Muscle layer of duodenum (tissue), 2 donors: Measurements from ENCODE around the gene NAPA.

Experiments used
- H3K27ac ChIP-seq: one replicate; pipeline ENCODE4 v1.7.0; 2013; ENCODE audit warnings: mild to moderate bottlenecking, low read length
- H3K27me3 ChIP-seq: one replicate; pipeline ENCODE4 v1.7.0; 2013; ENCODE audit warnings: low read depth, mild to moderate bottlenecking, control low read depth, low read length
- H3K36me3 ChIP-seq, 2 donors: one replicate each; pipeline ENCODE4 v1.7.0; 2013; ENCODE audit warnings: low read length in 2 of 2, control low read depth in 1 of 2, mild to moderate bottlenecking in 1 of 2; ENCODE audit not compliant: insufficient read depth in 2 of 2, control insufficient read depth in 1 of 2
- H3K4me1 ChIP-seq, 2 donors: one replicate each; pipeline ENCODE4 v1.7.0; 2013; ENCODE audit warnings: low read length in 2 of 2, mild to moderate bottlenecking in 2 of 2, control low read depth in 1 of 2, moderate library complexity in 1 of 2; ENCODE audit not compliant: insufficient read depth in 2 of 2, control insufficient read depth in 1 of 2
- H3K4me3 ChIP-seq, 2 donors: one replicate each; pipeline ENCODE4 v1.7.0; 2013; ENCODE audit warnings: low read length in 2 of 2, low read depth in 1 of 2, mild to moderate bottlenecking in 1 of 2
- H3K9me3 ChIP-seq, 2 donors: one replicate each; pipeline ENCODE4 v1.7.0; 2013; ENCODE audit warnings: low read length in 2 of 2, control low read depth in 1 of 2, mild to moderate bottlenecking in 1 of 2; ENCODE audit not compliant: control insufficient read depth in 1 of 2
- donor health status: healthy.

NAPA gene

DNA sequence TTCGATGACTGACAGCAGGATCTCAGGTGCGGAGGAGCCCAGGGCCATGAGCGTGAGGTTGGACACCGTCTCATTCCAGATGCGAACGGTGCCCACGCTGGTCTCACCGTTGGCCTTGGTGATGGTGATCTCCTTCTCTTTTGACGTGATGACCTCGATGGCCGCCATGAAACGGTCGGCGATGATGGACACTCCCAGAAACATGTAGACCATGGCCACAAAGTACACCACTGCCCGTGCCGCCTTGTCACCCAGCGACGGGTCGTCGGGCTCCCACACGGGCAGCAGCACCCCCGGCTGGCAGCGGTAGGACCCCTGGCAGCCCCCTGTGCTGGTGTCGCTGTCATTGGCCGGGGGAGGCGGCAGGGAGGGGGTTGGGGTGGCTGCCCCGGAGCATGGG, 48.9 kb downstream of the NAPA start:
- Histone ChIP-seq H3K27me3 (no peaks in the 10 kb centered on the region), H3K4me3 (no peak overlapping the region), H3K27ac (no peak overlapping the region), H3K4me1 (peaks cover 0 to 3% of the 10 kb centered on the region in 2 donors), H3K36me3 (no peaks in the 10 kb centered on the region), H3K9me3 (no peaks in the 10 kb centered on the region)

DNA sequence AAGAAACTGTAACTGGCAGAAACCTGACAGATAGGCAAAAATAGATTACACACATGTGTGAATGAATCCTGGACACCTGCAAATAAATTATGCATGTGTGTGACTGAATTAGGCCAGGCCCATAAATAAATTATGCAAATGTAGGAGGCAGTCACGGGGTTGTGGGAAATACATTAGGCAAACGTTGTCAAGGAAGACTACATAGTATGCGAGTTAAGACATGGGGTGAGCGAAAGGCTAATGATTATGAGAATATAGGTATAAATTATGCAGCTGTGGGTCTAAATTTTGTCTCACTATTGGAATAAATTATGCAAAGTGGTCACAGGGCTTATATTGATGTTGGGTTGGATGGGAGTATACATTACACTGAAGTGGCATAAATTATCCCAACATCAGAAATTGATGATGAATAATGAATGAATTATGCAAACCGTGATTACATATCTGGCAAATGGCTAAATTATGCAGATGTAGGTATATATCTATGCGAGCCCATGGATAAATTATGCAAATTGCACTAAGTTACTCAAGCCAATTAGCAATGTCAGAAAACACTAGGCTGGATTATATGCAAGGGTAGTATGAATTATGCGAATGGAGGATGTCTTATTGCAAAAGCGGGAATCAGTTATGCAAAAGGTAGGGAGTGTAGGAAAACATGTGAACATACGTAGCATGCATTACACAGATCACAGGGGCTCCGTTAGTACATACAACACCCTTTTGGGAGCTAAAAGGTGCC, 50.0 kb downstream of the NAPA start:
- Histone ChIP-seq H3K36me3 (no peaks in the 10 kb centered on the region), H3K27me3 (peaks cover 4% of the 10 kb centered on the region), H3K4me1 (peaks cover 0 to 3% of the 10 kb centered on the region in 2 donors), H3K27ac (no peak overlapping the region), H3K4me3 (no peak overlapping the region), H3K9me3 (no peaks in the 10 kb centered on the region)

DNA sequence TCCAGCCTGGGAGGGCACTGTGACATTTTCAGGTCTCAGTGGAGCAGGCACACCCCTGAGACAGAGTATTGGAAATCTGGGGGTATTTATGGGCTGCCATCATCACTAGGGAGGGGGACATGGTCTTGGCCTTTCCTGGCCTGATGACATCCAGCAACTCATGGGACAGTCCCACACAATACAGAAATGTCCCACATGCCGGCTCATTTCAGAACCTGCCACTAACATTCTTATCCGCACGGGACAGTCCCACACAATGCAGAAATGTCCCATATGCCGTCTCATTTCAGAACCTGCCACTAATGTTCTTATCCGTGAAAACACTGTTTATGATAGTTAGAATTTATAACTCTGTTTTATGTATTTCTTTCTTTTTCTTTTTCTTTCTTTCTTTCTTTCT, 53.0 kb downstream of the NAPA start:
- no peak overlapping the region for H3K4me3 ChIP-seq
- H3K9me3 ChIP-seq, result no peaks in the 10 kb centered on the region
- H3K27me3 ChIP-seq, result peaks cover 29% of the 10 kb centered on the region
- H3K4me1 ChIP-seq, result no peaks in the 10 kb centered on the region
- no peak overlapping the region for H3K27ac ChIP-seq
- peaks cover 0 to 2% of the 10 kb centered on the region in 2 donors for H3K36me3 ChIP-seq

DNA sequence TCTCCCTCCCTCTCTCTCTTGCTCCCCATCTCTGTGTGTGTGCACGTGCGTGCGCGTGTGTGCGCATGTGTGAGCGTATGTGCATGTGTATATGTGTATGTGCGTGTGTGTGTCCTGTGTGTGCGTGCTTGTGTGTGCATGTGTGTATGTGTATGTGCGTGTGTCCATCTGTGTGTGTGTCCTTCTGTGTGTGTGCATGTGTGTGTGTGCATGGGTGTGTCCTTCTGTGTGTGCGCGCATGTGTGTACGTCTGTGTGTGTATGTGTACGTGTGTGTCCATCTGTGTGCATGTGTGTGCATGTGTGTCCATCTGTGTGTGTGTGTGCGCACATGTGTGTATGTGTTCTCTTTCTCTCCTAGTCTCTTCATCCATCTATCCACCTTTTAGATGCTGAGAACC, 55.4 kb downstream of the NAPA start:
- peaks cover 4 to 8% of the 10 kb centered on the region in 2 donors for H3K9me3 ChIP-seq
- H3K36me3 ChIP-seq, result peaks cover 0 to 9% of the 10 kb centered on the region in 2 donors
- no peak overlapping the region for H3K27ac ChIP-seq
- H3K27me3 ChIP-seq, result peaks cover 37% of the 10 kb centered on the region
- no peaks in the 10 kb centered on the region for H3K4me1 ChIP-seq
- H3K4me3 ChIP-seq, result no peak overlapping the region

DNA sequence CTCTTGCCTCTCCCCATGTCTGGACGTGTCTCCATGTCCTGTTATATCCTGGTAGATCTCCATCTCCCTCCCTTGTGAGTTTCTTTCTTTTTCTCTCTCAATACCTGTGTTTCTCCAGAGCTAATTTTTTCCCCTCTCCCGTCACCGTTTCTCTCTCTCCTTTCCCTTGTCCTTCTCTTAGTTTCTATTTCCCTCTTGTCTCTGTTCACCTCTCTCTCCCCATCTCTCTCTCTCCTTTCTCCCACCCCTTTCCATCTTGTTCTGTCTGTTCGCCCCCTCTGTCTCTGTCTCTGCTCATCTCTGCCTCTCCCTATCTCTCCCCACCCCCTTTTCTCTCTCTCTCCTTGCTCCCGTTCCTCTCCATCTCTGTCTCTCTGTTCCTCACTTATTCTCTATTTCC, 56.2 kb downstream of the NAPA start:
- Histone ChIP-seq H3K36me3 (peaks cover 0 to 9% of the 10 kb centered on the region in 2 donors), H3K9me3 (peaks cover 4 to 8% of the 10 kb centered on the region in 2 donors), H3K27ac (no peak overlapping the region), H3K4me1 (no peaks in the 10 kb centered on the region), H3K27me3 (peaks cover 37% of the 10 kb centered on the region), H3K4me3 (no peak overlapping the region)

DNA sequence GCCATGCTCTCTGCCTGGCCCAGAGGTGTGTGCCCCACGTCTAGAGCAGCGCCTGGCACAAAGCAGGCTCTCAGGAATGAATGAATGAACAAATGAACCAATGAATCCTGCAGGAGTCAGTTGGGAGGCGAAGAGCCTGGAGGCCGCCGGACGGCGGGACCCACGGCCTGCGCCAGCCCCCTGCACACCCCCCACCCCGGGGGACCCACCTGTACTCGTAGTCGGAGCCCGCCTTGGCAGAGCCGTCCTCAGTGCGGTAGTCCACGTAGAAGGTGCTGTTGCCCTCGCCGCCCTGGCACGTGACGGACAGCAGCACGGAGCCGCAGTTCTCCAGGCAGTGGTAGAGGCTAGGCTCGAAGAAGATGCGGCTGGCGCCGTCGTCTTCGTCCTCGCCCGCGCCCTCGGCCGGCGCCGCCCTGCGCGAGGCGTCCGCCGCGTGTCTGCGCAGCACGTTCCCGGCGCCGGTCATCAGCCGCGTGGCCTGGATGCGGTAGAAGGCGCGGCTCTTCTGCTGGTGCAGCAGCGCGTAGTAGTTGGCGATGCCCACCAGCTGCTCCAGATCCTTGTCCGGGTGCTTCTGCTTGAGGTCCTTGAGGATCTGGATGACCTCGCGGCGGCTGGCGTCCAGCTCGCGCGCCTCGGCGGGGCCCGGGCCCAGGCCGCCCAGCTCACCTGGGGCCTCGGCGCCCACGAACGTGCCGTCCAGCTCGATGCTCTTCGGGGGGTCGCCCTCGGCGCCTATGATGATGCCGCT, 58.0 kb downstream of the NAPA start:
- peaks cover 0 to 9% of the 10 kb centered on the region in 2 donors for H3K36me3 ChIP-seq
- H3K4me3 ChIP-seq, result no peak overlapping the region
- no peak overlapping the region for H3K27ac ChIP-seq
- H3K27me3 ChIP-seq, result peaks cover 37% of the 10 kb centered on the region
- no peaks in the 10 kb centered on the region for H3K4me1 ChIP-seq
- H3K9me3 ChIP-seq, result peaks cover 4 to 8% of the 10 kb centered on the region in 2 donors

DNA sequence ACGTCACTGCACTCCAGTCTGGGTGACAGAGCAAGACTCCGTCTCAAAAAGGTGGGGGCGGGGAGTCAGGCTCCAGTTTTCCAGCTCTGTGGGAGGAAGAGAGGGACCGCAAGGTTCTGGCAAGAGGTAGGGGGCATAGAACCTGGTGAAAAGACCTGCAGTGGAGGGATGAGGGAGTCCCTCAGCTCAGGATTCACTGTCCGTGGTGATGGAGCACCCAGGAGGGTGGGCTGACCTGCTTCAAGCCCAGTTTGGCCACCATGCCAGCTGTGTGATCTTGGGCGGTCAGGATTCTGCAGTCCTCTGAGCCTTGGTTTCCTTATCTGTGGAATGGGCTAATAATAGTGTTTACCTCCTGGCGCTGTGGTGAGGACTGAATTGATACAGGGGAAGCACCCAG, 64.4 kb downstream of the NAPA start:
- Histone ChIP-seq H3K4me3 (no peak overlapping the region), H3K27ac (no peak overlapping the region), H3K9me3 (peaks cover 0 to under 1% of the 10 kb centered on the region in 2 donors), H3K36me3 (peaks cover 0 to 3% of the 10 kb centered on the region in 2 donors), H3K4me1 (peaks cover 5 to 18% of the 10 kb centered on the region in 2 donors), H3K27me3 (peaks cover 25% of the 10 kb centered on the region)

DNA sequence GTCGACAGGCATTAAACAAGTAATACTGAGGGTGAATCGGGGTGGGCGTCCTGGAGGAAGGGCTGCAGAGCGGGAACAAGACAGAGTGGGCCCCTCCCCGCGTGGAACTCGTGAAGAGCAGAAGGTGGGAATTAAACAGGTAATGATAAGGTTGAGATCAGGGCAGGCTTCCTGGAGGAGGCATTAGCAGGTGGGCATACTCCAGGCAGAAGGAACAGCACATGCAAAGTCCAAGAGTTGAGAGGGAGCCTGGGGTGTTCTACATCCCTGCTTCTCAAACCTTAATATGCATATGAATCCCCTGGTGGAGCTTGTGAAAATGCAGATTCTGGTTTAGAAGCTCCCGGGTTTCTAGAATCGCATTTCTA, 66.5 kb downstream of the NAPA start:
- no peaks in the 10 kb centered on the region for H3K9me3 ChIP-seq
- no peak overlapping the region for H3K4me3 ChIP-seq
- peaks cover 42% of the 10 kb centered on the region for H3K27me3 ChIP-seq
- H3K4me1 ChIP-seq, result peaks cover 6 to 18% of the 10 kb centered on the region in 2 donors
- H3K27ac ChIP-seq, result no peak overlapping the region
- peaks cover 0 to 3% of the 10 kb centered on the region in 2 donors for H3K36me3 ChIP-seq

DNA sequence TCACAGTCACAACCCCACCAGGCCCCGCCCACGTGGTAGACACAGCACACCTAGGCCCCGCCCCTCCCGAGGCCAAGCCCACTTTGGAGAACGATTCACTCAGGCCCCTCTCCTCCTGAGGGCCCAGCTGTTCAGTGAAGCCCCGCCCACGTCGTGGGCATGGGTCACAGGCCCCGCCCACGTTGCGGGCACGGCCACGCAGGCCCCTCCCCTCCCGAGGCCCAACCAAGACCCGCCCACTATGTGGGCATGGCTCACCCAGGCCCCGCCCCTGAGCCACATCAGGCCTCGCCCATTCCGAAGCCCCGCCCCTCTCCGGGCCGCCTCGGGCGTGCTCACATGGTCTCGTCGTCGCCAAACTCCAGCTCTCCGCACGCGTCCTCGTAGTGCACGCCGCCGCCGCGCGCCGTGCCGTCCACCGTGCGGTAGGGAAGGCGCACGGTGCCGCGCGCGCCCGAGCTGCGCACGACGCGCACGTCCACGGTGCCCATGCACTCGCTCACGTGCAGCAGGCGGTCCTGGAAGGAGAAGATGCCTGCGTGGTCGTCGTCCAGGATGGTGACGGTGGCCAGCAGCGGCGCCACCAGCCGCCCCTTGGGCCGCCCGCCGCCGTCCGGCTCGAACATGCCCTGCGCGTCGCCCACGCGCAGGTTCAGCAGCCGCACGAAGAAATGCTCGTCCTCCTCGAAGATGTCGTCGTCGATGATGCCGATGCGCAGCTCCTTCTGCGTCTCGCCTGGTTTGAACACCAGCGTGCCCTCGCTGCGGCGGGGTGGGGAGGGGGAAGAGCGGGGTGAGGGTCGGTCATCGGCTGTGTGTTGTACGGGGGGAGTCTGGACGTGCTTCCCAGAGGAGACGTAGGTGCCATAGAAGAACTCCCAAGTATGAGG, 67.1 kb downstream of the NAPA start:
- peaks cover 6 to 18% of the 10 kb centered on the region in 2 donors for H3K4me1 ChIP-seq
- H3K9me3 ChIP-seq, result no peaks in the 10 kb centered on the region
- H3K27me3 ChIP-seq, result peaks cover 49% of the 10 kb centered on the region
- H3K27ac ChIP-seq, result no peak overlapping the region
- H3K4me3 ChIP-seq, result peak overlapping the region; percentile 21 to 48
- H3K36me3 ChIP-seq, result peaks cover 0 to 3% of the 10 kb centered on the region in 2 donors

DNA sequence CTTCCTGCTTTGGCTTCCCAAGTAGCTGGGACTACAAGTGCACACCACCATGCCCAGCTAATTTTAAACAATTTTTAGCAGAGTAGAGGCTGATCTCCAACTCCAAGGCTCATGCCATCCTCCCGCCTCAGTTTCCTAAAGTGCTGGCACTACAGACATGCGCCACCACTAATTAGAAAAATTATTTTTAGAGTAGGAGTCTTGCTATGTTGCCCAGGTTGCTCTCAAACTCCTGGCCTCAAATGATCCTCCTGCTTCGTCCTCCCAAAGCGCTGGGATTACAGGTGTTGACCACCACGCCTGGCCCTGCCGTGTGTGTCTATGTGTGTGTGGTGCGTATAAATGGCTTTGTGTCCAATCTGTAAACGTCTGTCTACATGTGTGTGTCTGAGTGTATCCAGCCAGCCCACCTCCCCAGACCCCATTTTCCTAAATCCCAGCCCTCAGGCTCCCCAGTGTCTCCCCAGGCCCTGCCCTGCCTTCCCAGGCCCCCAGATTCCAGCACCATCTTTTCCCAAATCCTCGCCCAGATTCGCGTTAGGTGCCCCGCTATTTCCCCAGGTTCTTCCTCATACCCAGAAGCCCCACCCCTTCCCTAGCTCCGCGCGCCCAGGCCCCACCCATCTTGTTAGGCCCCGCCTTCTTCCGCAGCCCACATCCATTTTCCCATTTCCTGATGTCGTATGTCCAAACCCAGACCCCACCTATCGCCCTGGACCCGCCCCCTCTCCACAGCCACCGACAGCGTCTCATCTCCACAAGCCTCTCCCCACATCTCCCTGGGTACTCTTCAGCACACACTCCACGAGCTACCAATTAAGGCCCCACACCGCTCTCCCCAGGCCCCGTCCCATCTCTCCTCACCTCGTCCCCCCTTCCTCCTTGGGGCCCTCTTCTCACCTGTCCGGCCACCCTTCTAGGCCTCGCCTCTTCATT, 68.1 kb downstream of the NAPA start:
- Histone ChIP-seq H3K4me1 (peaks cover 6 to 18% of the 10 kb centered on the region in 2 donors), H3K27ac (no peak overlapping the region), H3K9me3 (no peaks in the 10 kb centered on the region), H3K36me3 (peaks cover 0 to 3% of the 10 kb centered on the region in 2 donors), H3K4me3 (peak overlapping the region; percentile 21 to 48), H3K27me3 (peaks cover 50% of the 10 kb centered on the region)
